T-cell (primary cell): Measurements from ENCODE around the gene MT2A. TPM values are rescaled to one million over a fixed set of nuclear protein-coding genes. Genes with fewer than 3 reads are reported as not detected.
A peak's percentile ranks its signal among the peaks of the same experiment; 100 is the strongest.

ENCODE experiments used
- ATAC-seq, 4 experiments: fragments of 200-7000 bp in 3 of 4; fragments of 150-1000 bp in 1 of 4; cut with Tn5 transposase; replicated peaks in 1 of 4; 1 replicate in 3 of 4; 2 replicates in 1 of 4; pipeline ENCODE4 v1.10.0; 2021; ENCODE audit warnings: moderate library complexity in 3 of 4, mild to moderate bottlenecking in 2 of 4, moderate number of reproducible peaks in 1 of 4
- CTCF ChIA-PET, 2 donors: fragments of 300-600 bp; sonication (Branson Sonifier 250); formaldehyde crosslinking; loops; one replicate each; lab custom pipeline; 2022; ENCODE audit warnings: antibody characterized with exemption in 2 of 2; lab: Charles Lee
- POLR2A ChIA-PET, 2 donors: fragments of 300-600 bp; sonication (Branson Sonifier 250); formaldehyde crosslinking; loops; one replicate each; lab custom pipeline; 2022; ENCODE audit warnings: antibody characterized with exemption in 2 of 2; lab: Charles Lee
- DNase-seq, 35 experiments: peaks; one replicate each; pipeline versions ENCODE4 v3.0.0 to v3.0.0-alpha.2; 2013 to 2023
- H3K27ac ChIP-seq: one replicate; pipeline ENCODE4 v1.5.1; 2013; ENCODE audit warnings: low read length
- H3K27me3 ChIP-seq, 2 experiments: replicated peaks in 1 of 2; 1 replicate in 1 of 2; 2 replicates in 1 of 2; pipeline versions ENCODE4 v1.6.1 to v1.7.0; 2013; ENCODE audit warnings: low read length in 1 of 2, mixed read lengths in 1 of 2; ENCODE audit not compliant: control insufficient read depth in 2 of 2, insufficient read depth in 2 of 2; ENCODE audit errors: extremely low read depth in 1 of 2
- H3K36me3 ChIP-seq, 2 donors: 1 replicate in 1 of 2; 2 replicates in 1 of 2; pipeline versions ENCODE4 v1.6.1 to v1.7.0; 2013; ENCODE audit warnings: low read length in 1 of 2; ENCODE audit not compliant: control insufficient read depth in 2 of 2, insufficient read depth in 1 of 2; ENCODE audit errors: extremely low read depth in 1 of 2
- H3K4me1 ChIP-seq, 2 experiments: 1 replicate in 1 of 2; 2 replicates in 1 of 2; pipeline versions ENCODE4 v1.6.1 to v1.7.0; 2013; ENCODE audit warnings: low read length in 2 of 2, mixed read lengths in 1 of 2; ENCODE audit not compliant: insufficient read depth in 2 of 2, control insufficient read depth in 1 of 2; ENCODE audit errors: extremely low read depth in 1 of 2
- H3K4me3 ChIP-seq, 2 donors: 1 replicate in 1 of 2; 2 replicates in 1 of 2; pipeline versions ENCODE4 v1.5.1 to v1.7.0; 2013; ENCODE audit warnings: mild to moderate bottlenecking in 2 of 2, low read length in 1 of 2, moderate library complexity in 1 of 2; ENCODE audit not compliant: control insufficient read depth in 1 of 2; ENCODE audit errors: extremely low read depth in 1 of 2
- H3K9me3 ChIP-seq: 2 replicates; pipeline ENCODE4 v1.7.0; 2013
- H3K27ac Mint-ChIP-seq, 2 donors: one replicate each; pipeline ENCODE4 v1.8.0; 2020 to 2021; ENCODE audit warnings: mild to moderate bottlenecking in 2 of 2, mixed read lengths in 2 of 2
- H3K27me3 Mint-ChIP-seq, 2 donors: one replicate each; pipeline ENCODE4 v1.8.0; 2021 to 2022; ENCODE audit warnings: mixed read lengths in 2 of 2
- H3K36me3 Mint-ChIP-seq: one replicate; pipeline ENCODE4 v1.8.0; 2021; ENCODE audit warnings: mixed read lengths
- H3K4me1 Mint-ChIP-seq, 3 donors: one replicate each; pipeline ENCODE4 v1.8.0; 2020 to 2022; ENCODE audit warnings: mixed read lengths in 3 of 3, mild to moderate bottlenecking in 1 of 3
- H3K4me3 Mint-ChIP-seq, 3 donors: one replicate each; pipeline ENCODE4 v1.8.0; 2020 to 2022; ENCODE audit warnings: mild to moderate bottlenecking in 3 of 3, mixed read lengths in 3 of 3, moderate library complexity in 3 of 3
- H3K9me3 Mint-ChIP-seq, 3 donors: one replicate each; pipeline ENCODE4 v1.8.0; 2020 to 2022; ENCODE audit warnings: mixed read lengths in 3 of 3
- WGBS: methylation state at CpG from one replicate; pipeline ENCODE4 v1.1.5; 2013; ENCODE audit warnings: missing lambda C conversion rate; ENCODE audit not compliant: insufficient coverage; 5-methylcytosine and 5-hydroxymethylcytosine counted together
- total RNA-seq, 35 experiments: library from RNA in 6 of 35; stranded (reverse) in 6 of 35; fragments of 120-200 nt in 1 of 35; gene quantifications; one replicate each; pipeline versions ENCODE4 v1.2.1 to v1.2.4 and lab custom pipeline; 2013 to 2026

MT2A gene
- total RNA-seq, 5 donors from 2014 or later (not counting 1 experiment from before 2014, with no cell fraction given): 46.8 to 71.4 (median 57.1) TPM

DNA sequence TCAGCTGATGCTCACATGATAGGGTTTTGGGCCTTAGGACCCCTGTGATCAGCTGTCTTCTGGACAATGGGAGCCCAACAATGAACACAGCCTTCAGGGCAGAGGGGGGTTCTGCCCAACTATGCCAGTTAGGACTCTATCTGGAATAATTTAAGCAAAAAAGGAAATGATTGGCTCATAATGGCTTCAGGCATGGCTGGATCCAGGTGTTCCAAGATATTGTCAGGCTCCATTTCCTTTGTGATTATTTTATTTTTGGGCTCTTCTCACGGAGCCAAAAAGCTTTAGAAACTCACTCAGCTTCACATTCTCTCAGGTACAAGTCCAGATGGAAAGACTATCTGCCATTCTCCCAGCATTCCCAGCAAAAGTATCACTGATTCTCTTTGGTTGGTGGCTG, 2.9 kb upstream of the MT2A start:
- DNase-seq: no peak

GRCh38 chr16:56606071-56606475, 2.3 kb upstream of the MT2A start:
- Mint-ChIP-seq H3K36me3 (no peaks in the 10 kb centered on the region), H3K27ac (peak overlapping the region; percentile 86 to 94), H3K27me3 (peaks cover 0 to 4% of the 10 kb centered on the region in 2 donors), H3K9me3 (no peaks in the 10 kb centered on the region), H3K4me3 (no peak overlapping the region), H3K4me1 (peaks cover 40 to 46% (median 46%) of the 10 kb centered on the region in 3 donors)
- ATAC-seq (no peak), DNase-seq (no peak)
- Histone ChIP-seq H3K9me3 (no peaks in the 10 kb centered on the region), H3K27me3 (peaks cover 0 to 9% of the 10 kb centered on the region in 2 experiments), H3K36me3 (no peaks in the 10 kb centered on the region), H3K4me3 (no peak overlapping the region), H3K27ac (peak overlapping the region; percentile 62), H3K4me1 (peaks cover 27 to 45% of the 10 kb centered on the region in 2 experiments)
- CTCF ChIA-PET: interaction anchor here in 1 of 2 donors (3.7 kb wide), 1 partner anchor 95 kb away, joined by 24 read pairs; no protein-coding TSS in a partner anchor
- POLR2A ChIA-PET: no interaction called here
- WGBS: 93% methylated on average over 2 of the region's 3 CpGs

More for the DNA sequence above, 2.9 kb upstream of the MT2A start:
- H3K36me3 ChIP-seq: no peaks in the 10 kb centered on the region
- no peak overlapping the region for H3K4me3 ChIP-seq
- CTCF ChIA-PET: interaction anchor here (1.3 to 3.7 kb wide), 2 partner anchors 96 kb away, joined by 3 to 24 read pairs; no protein-coding TSS in a partner anchor
- peaks cover 35 to 40% (median 40%) of the 10 kb centered on the region in 3 donors for H3K4me1 Mint-ChIP-seq
- H3K27me3 ChIP-seq: peaks cover 0 to 15% of the 10 kb centered on the region in 2 experiments
- WGBS: no CpG with 5 or more reads among the region's 1 CpG
- POLR2A ChIA-PET: no interaction called here
- H3K27ac ChIP-seq: no peak overlapping the region
- H3K4me3 Mint-ChIP-seq: no peak overlapping the region
- no peaks in the 10 kb centered on the region for H3K36me3 Mint-ChIP-seq
- no peaks in the 10 kb centered on the region for H3K9me3 ChIP-seq
- no peak for ATAC-seq
- no peaks in the 10 kb centered on the region for H3K9me3 Mint-ChIP-seq
- H3K4me1 ChIP-seq: peaks cover 23 to 41% of the 10 kb centered on the region in 2 experiments
- peak overlapping the region in 1 of 2 donors; percentile 94 for H3K27ac Mint-ChIP-seq
- peaks cover under 1 to 7% of the 10 kb centered on the region in 2 donors for H3K27me3 Mint-ChIP-seq

- no peak for ATAC-seq
- H3K4me1 ChIP-seq: peaks cover 27 to 50% of the 10 kb centered on the region in 2 experiments
- Mint-ChIP-seq H3K9me3 (no peaks in the 10 kb centered on the region), H3K4me3 (peak overlapping the region; percentile 28 to 96 (median 59)), H3K4me1 (peaks cover 45 to 51% (median 51%) of the 10 kb centered on the region in 3 donors), H3K27ac (peak overlapping the region; percentile 86 to 94), H3K27me3 (peaks cover 0 to 3% of the 10 kb centered on the region in 2 donors), H3K36me3 (no peaks in the 10 kb centered on the region)
- CTCF ChIA-PET: interaction anchor here in 1 of 2 donors (3.7 kb wide), 1 partner anchor 95 kb away, joined by 24 read pairs; no protein-coding TSS in a partner anchor
- whole genome bisulfite sequencing: 92% methylated on average over 3 of the region's 8 CpGs
- peak overlapping the region; percentile 62 for H3K27ac ChIP-seq
- no peaks in the 10 kb centered on the region for H3K36me3 ChIP-seq
- H3K27me3 ChIP-seq: peaks cover 0 to 4% of the 10 kb centered on the region in 2 experiments
- H3K9me3 ChIP-seq: no peaks in the 10 kb centered on the region
- DNase-seq: no peak
- POLR2A ChIA-PET: no interaction called here
- no peak overlapping the region for H3K4me3 ChIP-seq
Observed at GRCh38 chr16:56606476-56607108, 1.8 kb upstream of the MT2A start.

DNA sequence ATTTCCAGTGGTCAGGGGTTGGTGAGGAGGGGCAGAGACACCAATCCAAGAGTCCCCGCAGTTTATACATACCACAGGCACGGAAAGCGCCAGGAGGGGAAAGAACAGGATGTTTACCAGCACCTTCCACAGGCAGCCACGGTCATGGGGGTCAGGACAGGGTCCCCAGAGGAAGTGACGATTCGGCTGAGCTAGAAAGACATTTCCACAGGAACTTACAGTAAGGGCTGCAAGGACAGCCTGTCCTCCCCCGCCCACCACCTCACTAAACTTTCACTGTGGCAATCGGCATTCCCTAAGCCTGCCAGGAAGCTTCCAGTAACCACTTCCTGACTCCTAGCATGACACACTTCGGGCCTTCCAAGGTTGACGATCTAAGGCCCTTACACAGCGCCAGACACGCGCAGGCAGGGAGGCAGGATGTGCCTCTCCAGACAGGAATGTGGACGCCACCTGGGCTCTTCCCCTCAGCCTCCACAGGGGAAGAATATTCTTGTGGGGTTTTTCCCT, 1.2 kb upstream of the MT2A start:
- Histone ChIP-seq H3K9me3 (no peaks in the 10 kb centered on the region), H3K27ac (peak overlapping the region; percentile 62), H3K36me3 (no peaks in the 10 kb centered on the region), H3K27me3 (peaks cover 0 to under 1% of the 10 kb centered on the region in 2 experiments), H3K4me1 (peaks cover 27 to 51% of the 10 kb centered on the region in 2 experiments), H3K4me3 (no peak overlapping the region)
- Mint-ChIP-seq H3K4me3 (peak overlapping the region; percentile 59 to 96 (median 72)), H3K27ac (peak overlapping the region; percentile 86 to 94), H3K4me1 (peaks cover 45 to 53% (median 51%) of the 10 kb centered on the region in 3 donors), H3K36me3 (no peaks in the 10 kb centered on the region), H3K9me3 (no peaks in the 10 kb centered on the region), H3K27me3 (peaks cover 0 to 2% of the 10 kb centered on the region in 2 donors)
- ChIA-PET POLR2A (no interaction called here), CTCF (interaction anchor here in 1 of 2 donors (3.7 kb wide), 1 partner anchor 94 kb away, joined by 24 read pairs; no protein-coding TSS in a partner anchor)
- peak in 14 of 35 experiments; percentile 23 to 59 (median 36) for DNase-seq
- WGBS: 40% methylated on average over 7 of the region's 14 CpGs
- no peak for ATAC-seq

GRCh38 chr16:56607675-56608042, 725 bp upstream of the MT2A start:
- Mint-ChIP-seq H3K4me1 (peaks cover 45 to 55% (median 51%) of the 10 kb centered on the region in 3 donors), H3K27me3 (no peaks in the 10 kb centered on the region), H3K4me3 (peak overlapping the region; percentile 72 to 96 (median 79)), H3K36me3 (no peaks in the 10 kb centered on the region), H3K9me3 (no peaks in the 10 kb centered on the region), H3K27ac (peak overlapping the region; percentile 86 to 94)
- CTCF ChIA-PET: interaction anchor here in 1 of 2 donors (3.7 kb wide), 1 partner anchor 94 kb away, joined by 24 read pairs; no protein-coding TSS in a partner anchor
- Histone ChIP-seq H3K27me3 (no peaks in the 10 kb centered on the region), H3K4me3 (peak overlapping the region in 1 of 2 donors; percentile 66), H3K9me3 (no peaks in the 10 kb centered on the region), H3K27ac (peak overlapping the region; percentile 62), H3K36me3 (no peaks in the 10 kb centered on the region), H3K4me1 (peaks cover 27 to 51% of the 10 kb centered on the region in 2 experiments)
- ATAC-seq: no peak
- no peak for DNase-seq
- no CpG with 5 or more reads among the region's 2 CpGs for WGBS
- POLR2A ChIA-PET: interaction anchor here in 1 of 2 donors (1.0 kb wide), 1 partner anchor 1248 kb away, joined by 3 read pairs; no protein-coding TSS in a partner anchor

GRCh38 chr16:56608876-56609462, 585 bp downstream of the MT2A start:
- peaks cover 43 to 55% (median 51%) of the 10 kb centered on the region in 3 donors for H3K4me1 Mint-ChIP-seq
- H3K27me3 Mint-ChIP-seq: no peaks in the 10 kb centered on the region
- POLR2A ChIA-PET: interaction anchor here in 1 of 2 donors (1.0 to 1.6 kb wide), 3 partner anchors 17 to 67 kb away, joined by 4 to 7 read pairs (median 5); partner anchors contain the start of gene MT1E
- peak overlapping the region; percentile 91 to 96 (median 94) for H3K4me3 Mint-ChIP-seq
- H3K36me3 Mint-ChIP-seq: no peaks in the 10 kb centered on the region
- ATAC-seq (peak in 2 of 4 experiments; percentile 13), DNase-seq (no peak)
- no peaks in the 10 kb centered on the region for H3K9me3 Mint-ChIP-seq
- Histone ChIP-seq H3K27me3 (no peaks in the 10 kb centered on the region), H3K27ac (peak overlapping the region; percentile 95), H3K4me1 (peaks cover 27 to 51% of the 10 kb centered on the region in 2 experiments), H3K36me3 (no peaks in the 10 kb centered on the region), H3K4me3 (peak overlapping the region; percentile 66 to 67), H3K9me3 (no peaks in the 10 kb centered on the region)
- peak overlapping the region; percentile 93 to 98 for H3K27ac Mint-ChIP-seq
- CTCF ChIA-PET: interaction anchor here in 1 of 2 donors (0.6 to 3.7 kb wide), 6 partner anchors 8 to 93 kb away, joined by 3 to 24 read pairs (median 5); no protein-coding TSS in a partner anchor
- WGBS: 0% methylated on average over 13 of the region's 21 CpGs
